Measurements from ENCODE around the gene CSNK2A1. TPM values are rescaled to one million over a fixed set of nuclear protein-coding genes. Genes with fewer than 3 reads are reported as not detected.

Gene CSNK2A1
- total and polyA plus RNA-seq, 3 donors from 2014 or later, result 143 to 192 (median 172) TPM

DNA sequence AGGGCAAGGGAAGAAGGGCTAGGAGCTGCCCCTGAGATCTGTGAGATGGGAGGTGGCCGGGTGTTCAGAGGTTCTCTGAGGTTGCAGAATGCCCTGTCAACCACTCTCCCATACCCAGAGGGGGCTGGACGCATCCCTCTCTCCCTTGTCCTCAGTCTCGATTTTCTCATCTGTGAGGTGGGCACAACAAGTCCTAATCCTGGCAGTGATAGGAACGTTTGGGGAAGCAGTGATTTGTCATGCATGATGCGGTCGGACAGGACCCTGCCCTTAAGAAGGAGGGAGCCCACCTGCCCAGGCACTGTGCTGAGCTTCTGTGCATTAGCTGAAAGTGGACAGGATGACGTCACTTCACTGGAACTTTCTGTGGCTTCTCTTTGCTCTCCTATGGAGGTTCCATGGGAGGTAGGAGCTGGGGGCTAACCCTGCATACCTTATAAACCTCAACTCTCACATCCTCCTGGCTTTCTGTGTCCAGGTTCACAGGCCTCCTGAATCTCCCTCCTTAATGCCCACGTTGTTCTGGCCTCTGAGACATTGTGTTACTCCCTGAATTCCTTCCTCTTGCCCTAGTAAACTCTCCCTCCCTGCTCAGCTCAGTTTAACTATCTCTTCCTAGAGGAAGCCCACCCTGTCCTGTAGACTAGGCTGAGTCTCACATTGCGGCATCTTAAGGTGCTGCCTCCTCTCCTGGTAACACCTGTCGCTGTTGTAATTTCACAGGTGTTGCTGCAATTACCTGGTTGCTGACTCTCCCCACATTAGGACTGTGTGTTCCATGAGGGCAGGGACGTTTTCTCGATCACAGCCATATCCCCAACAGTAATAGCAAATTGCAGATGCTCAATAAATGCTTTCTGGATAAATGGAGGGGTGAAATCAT, 30.1 kb upstream of the CSNK2A1 start:
- no peak overlapping the region for H3K4me3 ChIP-seq
- WGBS, 2 donors, result 78% methylated on average over 12 of the region's 12 CpGs
- H3K27me3 ChIP-seq, result no peaks in the 10 kb centered on the region
- no peak for TF ChIP-seq POLR2A (IDR thresholded peaks at IDR 0.05)
- TF ChIP-seq, protein P1, sequence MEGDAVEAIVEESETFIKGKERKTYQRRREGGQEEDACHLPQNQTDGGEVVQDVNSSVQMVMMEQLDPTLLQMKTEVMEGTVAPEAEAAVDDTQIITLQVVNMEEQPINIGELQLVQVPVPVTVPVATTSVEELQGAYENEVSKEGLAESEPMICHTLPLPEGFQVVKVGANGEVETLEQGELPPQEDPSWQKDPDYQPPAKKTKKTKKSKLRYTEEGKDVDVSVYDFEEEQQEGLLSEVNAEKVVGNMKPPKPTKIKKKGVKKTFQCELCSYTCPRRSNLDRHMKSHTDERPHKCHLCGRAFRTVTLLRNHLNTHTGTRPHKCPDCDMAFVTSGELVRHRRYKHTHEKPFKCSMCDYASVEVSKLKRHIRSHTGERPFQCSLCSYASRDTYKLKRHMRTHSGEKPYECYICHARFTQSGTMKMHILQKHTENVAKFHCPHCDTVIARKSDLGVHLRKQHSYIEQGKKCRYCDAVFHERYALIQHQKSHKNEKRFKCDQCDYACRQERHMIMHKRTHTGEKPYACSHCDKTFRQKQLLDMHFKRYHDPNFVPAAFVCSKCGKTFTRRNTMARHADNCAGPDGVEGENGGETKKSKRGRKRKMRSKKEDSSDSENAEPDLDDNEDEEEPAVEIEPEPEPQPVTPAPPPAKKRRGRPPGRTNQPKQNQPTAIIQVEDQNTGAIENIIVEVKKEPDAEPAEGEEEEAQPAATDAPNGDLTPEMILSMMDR (IDR thresholded peaks at IDR 0.05), result no peak
- no peaks in the 10 kb centered on the region for H3K9me3 ChIP-seq
- H3K27ac ChIP-seq, result no peak overlapping the region
- intact Hi-C loops (cut with DNase I; ENCODE audit: low total_unique reads), result no loop called here
- no peaks in the 10 kb centered on the region for H3K36me3 ChIP-seq (ENCODE audit: low read depth, missing control alignments)
- H3K4me1 ChIP-seq, result peaks cover 7% of the 10 kb centered on the region
- DNase-seq, result no peak

DNA sequence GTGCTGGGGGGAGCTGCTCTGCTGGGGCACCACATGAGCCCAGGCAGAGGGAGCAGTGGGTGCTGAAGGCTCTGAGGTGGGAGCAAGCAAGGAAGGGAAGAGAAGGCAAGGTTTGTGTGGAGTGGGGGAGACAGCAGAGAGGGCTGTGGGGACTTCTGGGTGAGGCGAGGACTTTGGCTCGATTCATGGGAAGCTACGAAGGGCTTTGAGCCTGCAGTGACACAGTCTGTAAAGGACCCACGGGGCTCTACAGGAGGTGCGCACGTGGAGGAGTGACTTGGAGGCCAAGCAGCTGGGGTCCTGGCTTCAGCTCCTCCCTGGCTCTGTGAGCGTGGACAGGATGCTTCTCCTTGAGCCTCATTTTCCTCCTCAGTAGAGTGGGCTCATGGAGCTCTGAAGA, 29.1 kb upstream of the CSNK2A1 start:
- 47 to 54% methylated on average over 7 of the region's 7 CpGs for WGBS, 2 donors
- Histone ChIP-seq H3K9me3 (no peaks in the 10 kb centered on the region), H3K4me1 (peaks cover 7% of the 10 kb centered on the region), H3K4me3 (no peak overlapping the region), H3K27me3 (no peaks in the 10 kb centered on the region), H3K36me3 (ENCODE audit: low read depth, missing control alignments) (no peaks in the 10 kb centered on the region), H3K27ac (no peak overlapping the region)
- no peak for TF ChIP-seq POLR2A (IDR thresholded peaks at IDR 0.05)
- TF ChIP-seq, protein P1 (IDR thresholded peaks at IDR 0.05), result no peak
- no peak for DNase-seq
- intact Hi-C loops (cut with DNase I; ENCODE audit: low total_unique reads), result no loop called here

DNA sequence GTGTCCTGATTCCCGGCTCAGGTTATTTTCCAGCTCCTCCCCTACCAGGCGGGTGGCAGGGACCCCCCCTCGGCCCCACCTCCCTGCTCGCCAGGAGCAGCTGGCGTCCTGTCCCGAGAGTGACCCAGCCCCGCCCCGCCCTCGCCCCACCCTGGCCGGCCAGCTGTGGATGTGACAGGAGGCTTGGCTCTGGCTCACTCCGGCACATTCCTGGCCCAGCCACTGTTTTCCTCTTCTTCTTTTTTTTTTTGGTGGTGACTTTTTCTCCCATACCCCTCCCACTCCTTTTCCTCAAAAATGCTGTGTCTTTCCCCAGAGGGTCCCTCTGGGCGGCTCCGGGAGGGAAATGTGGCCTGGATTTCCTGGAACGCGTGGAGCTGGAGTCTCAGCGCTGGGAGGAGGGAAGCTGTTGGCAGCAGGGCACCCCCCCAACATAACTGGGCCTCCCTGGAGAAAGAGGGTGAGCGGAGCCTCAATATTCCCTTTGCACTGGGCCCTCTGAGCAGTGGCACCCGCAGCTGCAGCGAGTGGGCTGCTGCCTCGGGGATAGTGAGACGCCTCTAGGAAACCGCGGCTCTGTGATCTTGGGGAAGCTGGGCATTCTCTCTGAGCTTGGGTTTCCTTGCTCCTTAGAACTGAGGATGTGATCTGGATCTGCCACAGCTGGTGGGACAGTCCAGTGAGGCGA, 28.3 kb upstream of the CSNK2A1 start:
- no peak overlapping the region for H3K4me3 ChIP-seq
- no peaks in the 10 kb centered on the region for H3K27me3 ChIP-seq
- intact Hi-C loops (cut with DNase I; ENCODE audit: low total_unique reads), result no loop called here
- peaks cover 7% of the 10 kb centered on the region for H3K4me1 ChIP-seq
- no peak for TF ChIP-seq POLR2A (IDR thresholded peaks at IDR 0.05)
- TF ChIP-seq, protein P1 (IDR thresholded peaks at IDR 0.05), result no peak
- no peak overlapping the region for H3K27ac ChIP-seq
- H3K36me3 ChIP-seq (ENCODE audit: low read depth, missing control alignments), result no peaks in the 10 kb centered on the region
- peak; percentile 33 for DNase-seq
- 36 to 42% methylated on average over 21 to 24 of the region's 24 CpGs for WGBS, 2 donors
- H3K9me3 ChIP-seq, result no peaks in the 10 kb centered on the region

DNA sequence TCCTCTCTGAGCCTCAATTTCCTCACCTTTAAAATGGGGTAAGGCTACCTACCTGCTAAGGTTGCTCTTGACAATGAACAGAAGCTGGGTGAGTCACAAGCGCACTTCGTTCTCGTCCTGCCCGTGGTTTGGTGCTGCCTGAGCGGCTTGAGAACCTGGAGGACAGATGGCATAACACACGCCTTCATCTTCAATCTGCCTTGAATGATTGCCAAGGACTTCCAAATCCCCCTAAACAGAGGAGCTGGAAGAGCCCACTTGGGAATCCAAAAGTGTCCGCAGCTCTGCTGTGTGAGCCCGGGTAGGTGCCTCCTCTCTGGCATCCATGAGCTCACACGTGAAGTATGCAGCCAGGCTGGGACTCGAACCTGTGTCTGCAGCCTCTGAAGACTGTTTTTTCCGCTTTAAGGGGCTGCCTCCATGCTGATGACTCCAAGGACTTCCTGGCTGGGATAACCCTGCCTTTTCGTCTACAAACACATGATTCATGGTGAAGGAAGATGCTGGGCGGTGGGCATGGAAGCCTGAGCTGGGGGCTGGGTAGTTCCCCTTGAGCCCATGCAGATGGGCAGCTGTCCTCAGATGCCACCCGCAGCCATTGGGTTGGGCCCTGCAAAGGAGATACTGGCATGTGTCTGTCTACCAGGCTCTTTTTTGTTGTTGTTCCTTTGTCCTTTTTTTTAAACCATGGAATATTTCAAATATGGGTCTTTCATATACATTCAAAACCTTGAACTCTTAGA, 25.3 kb upstream of the CSNK2A1 start:
- Histone ChIP-seq H3K4me3 (no peak overlapping the region), H3K27ac (no peak overlapping the region), H3K36me3 (ENCODE audit: low read depth, missing control alignments) (no peaks in the 10 kb centered on the region), H3K27me3 (no peaks in the 10 kb centered on the region), H3K9me3 (no peaks in the 10 kb centered on the region), H3K4me1 (peaks cover 7% of the 10 kb centered on the region)
- 81% methylated on average over 12 to 14 of the region's 14 CpGs for WGBS, 2 donors
- intact Hi-C loops (cut with DNase I; ENCODE audit: low total_unique reads), result loop anchor here (10.0 kb wide), 1 partner anchor 156 kb away; no protein-coding TSS in a partner anchor
- TF ChIP-seq, protein P1 (IDR thresholded peaks at IDR 0.05), result no peak
- TF ChIP-seq POLR2A (IDR thresholded peaks at IDR 0.05), result no peak
- no peak for DNase-seq

All from testis (tissue), 3 donors.